ENCODE measurements around the gene USP15.

DNA sequence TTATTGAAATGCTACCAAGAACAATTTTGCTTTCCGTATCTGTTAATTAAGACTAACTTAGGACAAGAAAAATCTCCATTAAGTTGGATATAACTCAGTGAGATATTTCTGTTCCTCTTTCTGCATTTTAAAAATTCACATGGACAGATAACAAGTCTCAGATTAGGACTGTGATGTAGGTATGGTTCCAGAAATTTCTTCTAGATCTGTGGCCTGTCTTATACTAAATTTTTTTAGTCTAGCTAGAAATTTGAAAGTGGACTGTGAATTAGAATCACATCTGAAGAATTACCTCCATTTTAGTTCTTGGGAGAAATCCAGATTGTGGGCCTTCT, 41.6 kb downstream of the USP15 start:
- TF ChIP-seq CTCF (IDR thresholded peaks at IDR 0.05; ENCODE audit: poor library complexity) (no peak), EZH2 (IDR thresholded peaks at IDR 0.05; ENCODE audit: borderline replicate concordance) (no peak)
